GM21367 (cell line): ENCODE results near the gene INTS2.
"Not testable (repeated sequence)": the region's sequence is repeated elsewhere in the genome, so short reads cannot be mapped to it uniquely, and the experiment has no call there.

Experiments used
- ATAC-seq: cut with Tn5 transposase; IDR thresholded peaks from one replicate; pipeline ENCODE4 v1.9.1; 2021; ENCODE audit not compliant: unreplicated experiment

INTS2 gene

GRCh38 chr17:61848896-61849295 lies 78.9 kb downstream of the INTS2 start:
- no peak for ATAC-seq

DNA sequence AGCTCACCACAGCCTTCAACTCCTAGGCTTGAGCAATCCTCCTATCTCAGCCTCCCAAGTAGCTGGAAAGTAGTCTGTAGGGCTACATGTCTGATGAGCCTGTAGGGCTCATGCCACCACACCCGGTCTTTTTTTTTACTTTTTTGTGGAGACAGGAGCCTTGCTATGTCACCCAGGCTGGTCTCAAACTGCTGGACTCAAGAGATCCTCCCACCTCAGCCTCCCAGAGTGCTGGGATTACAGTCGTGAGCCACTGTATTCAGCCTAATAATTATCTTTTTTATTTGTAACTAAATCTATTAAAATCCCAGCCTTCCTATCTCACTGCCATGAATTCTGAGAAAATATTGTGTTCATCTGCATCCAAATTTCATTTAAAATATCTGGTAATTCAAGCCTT lies 79.5 kb downstream of the INTS2 start:
- no peak for ATAC-seq

DNA sequence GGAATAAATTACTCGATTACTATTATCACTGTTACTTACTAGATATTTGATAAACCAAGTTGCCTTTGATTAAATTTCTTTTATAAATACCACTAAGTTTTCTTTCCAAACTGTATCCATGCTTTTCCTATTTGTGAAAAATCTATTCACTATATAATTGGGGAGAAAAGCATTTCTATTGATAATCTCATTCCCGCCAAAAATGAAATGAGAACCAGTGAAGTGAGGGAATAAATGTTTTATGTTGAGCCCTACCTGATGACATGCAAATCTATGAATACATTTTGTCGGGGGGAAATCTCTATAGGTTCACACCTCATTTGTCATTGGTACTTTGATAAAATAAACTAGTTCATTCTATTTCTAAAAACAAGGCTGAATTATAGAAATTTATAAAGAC lies 80.1 kb downstream of the INTS2 start:
- ATAC-seq = no peak

DNA sequence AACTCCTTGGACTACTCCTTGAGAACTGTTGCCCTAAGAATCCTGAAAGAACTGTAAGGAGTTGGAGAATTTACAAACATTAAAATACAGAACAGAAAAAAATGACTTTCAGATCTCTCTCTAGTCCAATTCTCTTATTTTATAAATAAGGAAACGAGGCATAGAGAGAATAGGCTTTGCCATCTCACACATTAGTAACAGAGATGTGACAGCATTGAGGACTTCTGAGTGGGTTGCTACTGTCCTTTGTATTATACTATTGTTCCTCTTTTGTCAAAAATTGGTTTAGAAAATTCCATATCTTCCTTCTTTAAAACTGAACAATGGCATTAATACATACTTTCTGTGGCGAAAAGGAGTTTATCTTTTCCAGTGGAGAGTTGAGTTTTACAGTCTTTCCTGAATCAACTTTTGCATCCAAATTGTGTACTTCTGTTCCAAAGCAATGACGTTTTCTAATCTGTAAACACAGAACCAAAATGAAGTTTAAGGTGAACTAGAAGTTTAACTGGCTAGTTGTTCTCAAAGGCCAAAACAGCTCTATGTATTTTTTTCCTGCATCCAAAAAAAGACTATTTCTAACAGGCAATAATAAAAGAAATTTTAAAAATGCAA lies 80.9 kb downstream of the INTS2 start:
- ATAC-seq = no peak

- no peak for ATAC-seq
Measured at GRCh38 chr17:61846088-61846487, 81.7 kb downstream of the INTS2 start.

GRCh38 chr17:61843435-61843834 lies 84.3 kb downstream of the INTS2 start:
- no peak for ATAC-seq

DNA sequence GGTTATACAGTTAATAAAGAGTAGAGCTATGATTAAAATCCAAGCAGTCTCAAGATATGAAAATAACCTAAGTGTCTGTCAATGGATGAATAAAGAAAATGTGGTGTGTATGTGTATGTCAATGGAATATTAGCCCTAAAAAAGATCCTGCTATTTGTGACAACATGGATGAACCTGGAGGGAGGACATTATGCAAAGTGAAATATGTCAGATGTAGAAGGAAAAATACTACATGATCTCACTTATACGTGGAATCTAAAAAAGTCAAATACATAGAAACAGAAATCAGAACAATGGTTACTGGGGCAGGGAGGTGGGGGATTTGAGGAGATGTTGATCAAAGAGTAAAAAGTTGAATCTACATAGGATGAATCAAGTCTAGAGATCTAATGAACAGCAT lies 84.9 kb downstream of the INTS2 start:
- no peak for ATAC-seq

GRCh38 chr17:61839300-61839786 lies 88.4 kb downstream of the INTS2 start:
- no peak for ATAC-seq

- no peak for ATAC-seq
Measured at GRCh38 chr17:61837175-61838051, 90.4 kb downstream of the INTS2 start.

DNA sequence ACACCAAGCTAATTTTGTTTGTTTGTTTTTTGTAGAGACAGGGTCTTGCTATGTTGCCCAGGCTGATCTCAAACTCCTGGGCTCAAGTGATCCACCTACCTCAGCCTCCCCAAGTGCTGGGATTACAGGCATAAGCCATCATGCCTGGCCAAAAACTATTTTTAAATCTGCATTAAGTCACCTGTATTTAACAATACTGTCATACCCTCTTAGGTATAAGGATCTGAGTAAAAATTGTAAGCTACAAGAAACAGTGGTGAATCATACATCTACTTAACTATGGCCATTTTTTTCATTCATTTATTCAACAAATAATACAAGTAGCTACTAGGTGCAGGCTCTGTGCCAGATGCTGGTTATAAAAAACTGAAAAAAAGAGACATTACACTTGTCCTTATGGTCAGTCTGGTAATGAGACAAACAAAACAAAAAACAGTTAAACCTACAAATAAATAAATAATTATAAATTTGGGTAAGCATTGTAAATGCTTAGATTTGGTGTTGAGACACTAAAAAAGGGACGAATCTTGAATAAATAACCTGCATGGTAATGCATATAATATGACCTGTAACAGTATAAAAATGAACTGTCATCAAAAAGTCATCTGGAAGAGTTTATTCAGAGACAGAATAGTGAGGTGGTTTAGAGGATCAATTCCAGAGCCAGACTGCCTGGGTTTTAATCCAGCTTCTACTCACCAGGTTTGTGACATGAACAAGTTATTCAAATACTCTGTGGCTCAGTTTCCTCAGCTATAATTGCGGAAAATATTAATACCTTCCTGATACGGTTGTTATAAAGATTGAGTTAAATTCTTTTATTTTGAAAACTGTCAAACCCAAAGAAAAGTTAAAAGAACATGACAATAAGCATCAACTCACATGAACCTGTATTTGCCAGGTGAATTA lies 91.3 kb downstream of the INTS2 start:
- no peak for ATAC-seq

GRCh38 chr17:61835606-61836005 lies 92.2 kb downstream of the INTS2 start:
- ATAC-seq = no peak

DNA sequence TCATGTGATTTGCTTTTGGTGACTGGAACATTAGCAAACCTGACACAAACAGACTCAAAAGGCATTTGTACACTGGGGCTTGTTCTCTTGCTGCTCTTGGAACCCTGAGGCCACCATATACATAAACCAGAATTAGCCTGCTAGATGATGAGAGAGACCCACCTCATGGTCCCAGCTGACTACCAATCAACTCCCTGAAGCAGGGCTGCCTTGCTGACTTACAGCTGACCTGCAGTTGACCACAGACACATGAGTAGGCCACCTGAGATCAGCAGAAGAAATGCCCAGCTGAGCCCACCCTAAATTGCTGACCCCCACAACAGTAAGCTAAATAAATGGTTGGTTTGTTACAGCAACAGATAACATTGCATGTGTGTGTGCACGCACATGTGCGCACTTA lies 93.2 kb downstream of the INTS2 start:
- ATAC-seq = no peak

DNA sequence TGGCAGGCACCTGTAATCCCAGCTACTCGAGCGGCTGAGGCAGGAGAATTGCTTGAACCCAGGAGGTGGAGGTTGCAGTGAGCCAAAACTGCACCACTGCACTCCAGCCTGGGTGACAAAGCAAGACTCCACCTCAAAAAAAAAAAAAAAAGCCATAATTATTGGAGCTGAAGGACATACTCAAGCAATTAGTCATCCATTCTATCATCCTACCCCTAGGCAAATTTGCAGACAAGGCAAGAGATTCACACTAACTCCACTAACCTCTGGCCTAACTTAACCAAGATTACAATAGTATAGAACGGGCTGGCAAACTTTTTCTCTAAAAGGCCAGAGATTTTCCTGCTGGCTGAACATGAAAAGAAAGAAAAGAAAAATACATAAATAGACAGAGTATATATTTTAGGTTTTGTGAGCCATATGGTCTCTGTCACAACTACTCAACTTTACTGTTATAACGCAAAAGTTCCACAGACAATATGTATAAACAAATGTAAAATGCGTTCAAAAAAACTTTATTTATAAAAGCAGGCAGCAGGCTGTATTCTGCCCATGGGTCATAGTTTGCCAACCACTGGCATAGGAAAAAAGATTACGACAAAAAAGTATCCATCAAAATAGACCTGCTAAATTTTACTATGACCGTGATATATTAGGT lies 94.1 kb downstream of the INTS2 start:
- no peak for ATAC-seq

DNA sequence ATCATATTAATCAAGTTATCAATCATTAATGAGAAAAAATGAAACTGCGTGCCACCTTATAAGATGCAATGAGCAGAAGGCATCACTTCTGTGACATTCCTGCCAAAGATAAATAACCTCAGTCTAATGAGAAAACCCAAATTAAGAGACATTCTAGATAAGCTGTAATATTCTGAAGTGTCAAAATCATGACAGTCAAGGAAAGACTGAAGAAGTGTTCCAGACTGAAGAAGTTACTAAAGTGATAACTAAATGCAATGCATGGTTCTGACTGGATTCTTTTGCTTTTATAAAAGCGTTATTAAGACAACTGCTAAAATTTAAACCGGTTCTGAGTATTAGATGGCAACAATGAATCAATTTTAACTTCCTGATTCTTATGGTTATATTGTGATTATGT lies 95.3 kb downstream of the INTS2 start:
- ATAC-seq = no peak

DNA sequence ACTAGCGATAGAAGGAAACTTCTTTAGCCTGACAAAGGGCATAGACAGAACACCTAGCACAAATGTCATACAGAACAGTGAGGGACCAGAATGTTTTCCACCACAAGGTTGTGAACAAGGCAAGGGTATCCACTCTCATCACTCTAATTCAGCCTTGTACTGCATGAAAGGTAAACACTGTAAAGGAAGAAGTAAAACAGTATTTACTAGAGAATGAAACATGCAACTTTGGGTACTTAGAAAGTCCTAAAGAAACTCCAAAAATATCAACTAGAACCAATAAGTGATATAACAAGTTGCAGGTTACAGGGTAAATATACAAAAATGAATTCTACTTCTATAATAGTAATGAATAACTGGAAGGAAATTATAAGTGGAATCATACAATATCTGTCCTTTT lies 96.7 kb downstream of the INTS2 start:
- ATAC-seq = no peak

- ATAC-seq = no peak
Measured at GRCh38 chr17:61828694-61829093, 99.1 kb downstream of the INTS2 start.

- no peak for ATAC-seq
Measured at GRCh38 chr17:61827649-61828395, 100.0 kb downstream of the INTS2 start.

DNA sequence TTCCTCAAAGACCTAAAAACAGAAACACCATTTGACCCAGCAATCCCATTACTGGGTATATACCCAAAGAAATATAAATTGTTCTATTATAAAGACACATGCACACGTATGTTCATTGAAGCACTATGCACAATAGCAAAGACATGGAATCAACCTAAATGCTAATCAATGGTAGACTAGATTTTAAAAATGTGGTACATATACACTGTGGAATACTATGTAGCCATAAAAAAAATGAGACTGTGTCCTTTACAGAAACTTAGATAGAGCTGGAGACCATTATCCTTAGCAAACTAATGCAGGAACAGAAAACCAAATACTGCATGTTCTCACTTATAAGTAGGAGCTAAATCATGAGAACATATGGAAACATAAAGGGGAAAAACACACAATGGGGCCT lies 100.9 kb downstream of the INTS2 start:
- ATAC-seq = not testable (repeated sequence)

DNA sequence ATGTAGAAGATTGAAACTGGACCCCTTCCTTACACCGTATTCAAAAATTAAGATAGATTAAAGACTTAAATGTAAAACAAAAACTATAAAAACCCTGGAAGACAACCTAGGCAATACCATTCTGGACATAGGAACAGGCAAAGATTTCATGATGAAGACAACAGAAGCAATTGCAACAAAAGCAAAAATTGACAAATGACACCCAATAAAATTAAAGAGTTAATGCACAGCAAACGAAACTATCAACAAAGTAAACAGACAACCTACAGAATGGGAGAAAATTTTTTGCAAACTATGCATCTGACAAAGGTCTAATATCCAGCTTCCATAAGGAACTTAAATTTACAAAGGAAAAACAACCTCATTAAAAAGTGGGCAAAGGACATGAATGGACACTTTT lies 101.6 kb downstream of the INTS2 start:
- not testable (repeated sequence) for ATAC-seq

- ATAC-seq = no peak
Measured at GRCh38 chr17:61825448-61826137, 102.2 kb downstream of the INTS2 start.
